Keratinocyte (primary cell): Measurements from ENCODE around the gene UGCG.

ENCODE experiments used
- CTCF ChIP-seq, 3 experiments: IDR thresholded peaks in 1 of 3; conservative IDR thresholded peaks in 1 of 3; optimal IDR thresholded peaks in 1 of 3; 2 replicates in 2 of 3; 3 replicates in 1 of 3; pipeline versions ENCODE3 to v1.5.1; 2011; ENCODE audit warnings: low read length in 3 of 3, mild to moderate bottlenecking in 3 of 3, moderate library complexity in 2 of 3, control low read depth in 1 of 3, inconsistent platforms in 1 of 3; ENCODE audit not compliant: insufficient read depth in 2 of 3; ENCODE audit errors: extremely low read depth in 1 of 3
- EZH2 ChIP-seq: IDR thresholded peaks from one replicate; pipeline ENCODE4 v1.6.1; 2012; ENCODE audit warnings: inconsistent platforms, mild to moderate bottlenecking, low read length, moderate library complexity

GRCh38 chr9:111979561-111979960 is 82.9 kb downstream of the UGCG start:
- TF ChIP-seq CTCF (optimal IDR thresholded peaks at IDR 0.05 in 1 of 3, IDR thresholded peaks at IDR 0.05 in 1 of 3, conservative IDR thresholded peaks at IDR 0.05 in 1 of 3; ENCODE audit: extremely low read depth in 1 of 3, insufficient read depth in 2 of 3, low read length in 3 of 3) (peak in 1 of 3 experiments; percentile 14), EZH2 (no peak)
